ENCODE results near the gene AUTS2. TPM values are rescaled to one million over a fixed set of nuclear protein-coding genes. Genes with fewer than 3 reads are reported as not detected.

AUTS2 gene
- polyA plus RNA-seq, 1 donor = 80.7 TPM

DNA sequence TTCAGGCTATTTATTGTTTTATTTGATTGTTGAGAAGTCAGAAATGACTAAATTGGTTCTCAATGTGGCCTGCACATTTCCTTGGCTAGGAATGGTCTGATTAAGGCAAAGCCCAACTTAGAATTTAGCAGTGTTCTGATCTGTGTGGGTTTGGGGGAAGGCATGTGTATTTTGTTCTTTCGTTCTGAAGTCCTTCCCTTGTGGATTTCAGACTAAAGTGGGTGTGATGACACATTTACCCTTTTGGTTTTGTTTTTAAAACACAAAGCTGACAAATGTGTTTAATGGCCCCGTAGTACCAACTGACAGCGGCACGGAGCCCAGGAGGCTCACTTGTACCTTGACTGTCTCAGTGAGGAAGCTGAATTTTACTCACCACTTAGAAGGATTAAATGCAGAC lies 1081.4 kb downstream of the AUTS2 start:
- DNase-seq (ENCODE audit: low read depth) = no peak

DNA sequence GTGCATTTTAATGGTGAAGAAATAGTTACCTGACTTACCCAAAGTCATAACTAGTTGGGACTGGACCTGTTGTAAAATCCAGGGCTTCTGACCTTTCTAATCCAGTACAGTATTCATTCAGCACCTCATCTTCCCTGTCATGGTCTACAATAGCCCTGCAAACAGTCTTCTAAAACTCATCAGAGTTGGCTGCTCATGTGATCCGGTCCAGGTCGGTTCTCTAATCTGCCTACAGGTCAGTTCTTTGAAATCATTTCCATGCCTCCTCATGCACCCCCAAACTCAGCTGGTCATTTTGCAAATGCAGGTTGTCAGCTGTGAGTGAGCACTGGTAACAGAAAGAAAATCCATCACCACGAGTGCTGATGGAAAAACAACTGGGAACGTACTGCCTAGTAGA lies 1082.0 kb downstream of the AUTS2 start:
- no peak for DNase-seq (ENCODE audit: low read depth)

DNA sequence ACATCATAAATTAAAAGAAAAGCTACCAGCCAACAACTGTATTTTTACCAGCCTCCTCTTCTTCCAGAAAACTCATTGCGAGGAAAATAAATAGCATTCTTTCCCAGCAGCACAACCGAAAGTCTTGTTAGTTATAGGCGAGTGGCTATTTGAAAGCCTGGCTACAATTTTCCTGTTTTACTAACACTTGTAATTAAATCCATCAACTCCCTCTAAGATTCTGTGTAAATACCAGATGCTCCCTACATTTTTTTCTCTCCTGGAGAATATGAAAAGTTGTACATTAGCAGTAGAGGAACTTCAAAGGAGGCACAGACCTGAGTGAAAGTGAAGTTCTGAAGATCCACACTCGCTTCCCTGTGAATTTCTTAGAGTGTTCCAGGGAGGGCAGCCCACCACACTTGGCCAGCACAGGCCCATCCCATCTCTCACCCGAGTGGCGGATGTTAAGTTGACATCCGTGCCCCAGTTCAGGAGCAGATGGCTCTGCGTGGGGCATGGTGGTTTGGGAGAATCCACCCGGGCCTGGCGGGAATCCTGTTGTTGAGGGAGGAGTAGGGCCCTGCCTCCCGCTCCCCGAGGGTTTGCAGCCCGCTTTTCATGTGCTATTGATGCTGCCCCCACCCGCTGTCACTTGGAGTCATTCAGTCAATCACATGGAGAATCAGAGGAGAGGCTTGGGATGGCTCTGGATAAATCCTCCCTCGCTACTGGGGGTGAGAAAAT lies 1082.6 kb downstream of the AUTS2 start:
- DNase-seq (ENCODE audit: low read depth) = no peak

DNA sequence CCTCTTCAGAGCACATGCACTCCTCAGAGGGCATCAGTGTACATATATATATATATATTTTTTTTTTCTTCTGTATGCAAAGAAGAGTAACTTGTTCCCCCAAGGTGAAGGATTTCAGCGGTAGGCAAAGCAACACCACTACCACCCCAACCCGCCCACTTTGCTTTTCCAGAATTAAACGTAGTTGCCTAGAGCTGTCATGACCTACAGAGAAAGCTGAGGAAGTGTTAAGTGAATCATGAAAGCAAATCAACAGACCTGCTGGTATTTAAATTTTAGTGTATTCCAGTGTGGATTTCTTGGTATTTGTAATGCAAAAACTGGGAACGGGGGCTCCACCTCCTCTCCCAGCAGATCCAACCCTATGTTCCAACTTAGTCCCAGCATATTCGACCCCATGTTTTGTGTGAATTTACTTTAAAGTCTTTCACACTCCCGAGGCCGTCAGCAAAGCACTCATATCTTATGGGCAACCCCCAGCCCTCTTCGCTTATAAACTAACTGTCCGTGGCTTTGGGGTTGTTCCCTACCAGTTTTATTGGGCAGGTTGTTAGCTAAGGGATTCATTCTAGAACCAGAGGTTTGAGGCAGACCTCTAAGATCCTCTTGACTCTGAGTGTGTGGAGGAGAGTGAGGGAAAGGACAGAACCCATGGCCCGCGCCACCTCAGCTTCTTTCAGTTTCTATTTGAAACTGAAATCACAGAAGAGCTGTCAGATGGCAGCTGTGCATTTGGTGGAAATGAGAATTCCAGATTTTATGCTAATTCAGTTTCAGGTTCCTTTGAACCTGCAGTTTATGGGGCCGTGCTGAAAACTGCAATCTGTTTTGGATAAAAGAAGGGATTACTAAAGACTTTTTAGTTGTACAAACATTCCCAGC lies 1083.4 kb downstream of the AUTS2 start:
- no peak for DNase-seq (ENCODE audit: low read depth)

DNA sequence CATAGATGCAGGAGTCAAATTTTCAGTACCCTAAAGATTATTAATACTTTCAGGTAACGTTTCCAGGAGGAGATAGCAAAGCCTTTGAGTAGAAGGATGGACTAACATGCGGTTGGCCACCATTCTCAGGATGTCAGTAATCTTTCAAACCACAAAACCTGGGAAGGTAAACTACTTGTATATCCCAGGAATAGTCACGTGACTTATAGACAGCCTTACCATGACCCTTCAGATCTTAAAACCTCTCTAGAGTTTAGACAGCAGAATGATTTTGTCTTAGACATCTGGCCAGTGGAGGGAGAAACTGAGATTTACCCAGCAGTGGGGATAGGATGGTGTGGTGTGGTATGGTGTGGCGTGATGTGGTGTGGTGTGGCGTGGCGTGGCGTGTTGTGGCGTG lies 1085.9 kb downstream of the AUTS2 start:
- no peak for DNase-seq (ENCODE audit: low read depth)

DNA sequence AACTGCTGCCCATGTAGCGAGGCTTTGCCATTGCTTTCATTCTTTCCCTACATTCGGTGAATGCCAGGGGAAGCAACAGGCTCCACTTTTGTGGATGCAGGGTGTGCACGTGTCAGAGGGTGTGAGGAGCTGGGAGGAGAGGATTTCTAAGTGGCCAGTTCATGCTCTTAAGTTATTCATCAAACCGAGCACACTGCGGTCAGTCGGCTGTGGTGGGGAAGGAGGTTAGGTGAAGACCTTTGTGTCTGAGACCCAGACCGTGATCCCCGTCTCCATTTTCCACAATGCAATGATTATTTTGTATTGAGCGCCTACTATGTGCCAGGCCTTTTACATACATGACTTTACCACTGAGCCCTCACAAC lies 1095.0 kb downstream of the AUTS2 start:
- DNase-seq (ENCODE audit: low read depth) = no peak

DNA sequence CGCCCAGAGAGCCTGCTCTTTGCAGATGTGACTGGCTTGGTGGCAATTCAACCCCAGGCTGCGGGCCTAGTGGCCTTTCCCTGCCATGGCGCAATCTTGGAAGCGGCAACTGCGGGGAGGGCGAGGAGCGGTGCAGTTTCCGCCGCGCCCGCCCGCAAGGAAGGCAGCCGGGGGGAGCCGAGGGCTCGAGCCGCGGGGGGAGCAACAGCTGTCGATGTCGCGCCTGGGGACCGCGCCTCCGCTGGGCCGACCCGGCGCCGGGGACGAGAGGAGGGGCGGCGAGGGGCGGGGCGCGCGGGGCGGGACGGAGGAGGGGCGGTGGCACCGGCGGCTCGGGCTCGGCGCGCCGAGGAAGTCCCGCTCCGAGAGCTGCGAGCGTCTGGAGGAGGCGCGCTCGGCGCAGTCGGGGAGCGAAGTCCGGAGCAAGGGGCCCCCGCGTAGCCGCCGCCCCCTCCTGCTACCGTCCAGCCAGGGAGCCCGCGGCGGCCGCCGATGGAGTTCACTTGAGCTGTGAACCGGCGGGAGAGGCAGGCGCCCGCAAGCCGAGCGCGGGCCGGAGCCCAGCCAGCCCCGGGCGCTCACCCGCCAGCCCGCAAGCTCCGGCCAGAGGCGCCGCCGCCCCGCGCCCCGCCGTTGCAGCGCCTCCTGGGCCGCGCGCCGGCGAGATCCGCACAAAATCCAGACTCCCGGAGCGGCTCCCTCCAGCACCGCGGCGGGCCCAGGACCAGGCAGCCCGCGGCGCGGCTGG lies 1095.6 kb downstream of the AUTS2 start:
- no peak for DNase-seq (ENCODE audit: low read depth)

DNA sequence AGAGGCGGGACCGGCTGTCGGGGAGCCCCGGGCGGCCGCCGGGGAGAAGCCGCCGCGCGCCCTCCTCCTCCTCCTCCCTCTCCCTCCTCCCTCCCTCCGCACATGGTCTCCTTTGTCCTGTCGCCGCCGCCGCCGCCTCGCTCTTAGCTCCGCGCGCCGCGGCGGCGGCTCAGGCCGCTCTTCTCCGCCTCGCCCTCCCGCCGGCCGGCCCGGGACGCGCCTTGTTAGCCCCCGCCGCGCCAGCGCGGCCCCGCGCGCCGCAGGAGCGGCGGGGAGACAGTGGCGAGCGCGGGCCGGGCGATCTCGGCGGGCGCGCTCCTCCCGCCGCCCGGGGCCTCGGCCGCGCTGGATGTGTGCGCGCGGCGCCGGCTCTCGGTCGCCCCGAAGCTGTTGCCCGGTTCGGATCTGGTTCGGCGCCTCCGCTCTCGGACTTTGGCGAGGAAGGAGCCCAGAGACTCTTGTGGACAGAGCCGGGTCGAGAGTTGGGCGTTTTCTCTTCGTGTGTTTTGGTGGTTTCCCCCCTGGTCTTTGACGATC lies 1096.2 kb downstream of the AUTS2 start:
- no peak for DNase-seq (ENCODE audit: low read depth)

DNA sequence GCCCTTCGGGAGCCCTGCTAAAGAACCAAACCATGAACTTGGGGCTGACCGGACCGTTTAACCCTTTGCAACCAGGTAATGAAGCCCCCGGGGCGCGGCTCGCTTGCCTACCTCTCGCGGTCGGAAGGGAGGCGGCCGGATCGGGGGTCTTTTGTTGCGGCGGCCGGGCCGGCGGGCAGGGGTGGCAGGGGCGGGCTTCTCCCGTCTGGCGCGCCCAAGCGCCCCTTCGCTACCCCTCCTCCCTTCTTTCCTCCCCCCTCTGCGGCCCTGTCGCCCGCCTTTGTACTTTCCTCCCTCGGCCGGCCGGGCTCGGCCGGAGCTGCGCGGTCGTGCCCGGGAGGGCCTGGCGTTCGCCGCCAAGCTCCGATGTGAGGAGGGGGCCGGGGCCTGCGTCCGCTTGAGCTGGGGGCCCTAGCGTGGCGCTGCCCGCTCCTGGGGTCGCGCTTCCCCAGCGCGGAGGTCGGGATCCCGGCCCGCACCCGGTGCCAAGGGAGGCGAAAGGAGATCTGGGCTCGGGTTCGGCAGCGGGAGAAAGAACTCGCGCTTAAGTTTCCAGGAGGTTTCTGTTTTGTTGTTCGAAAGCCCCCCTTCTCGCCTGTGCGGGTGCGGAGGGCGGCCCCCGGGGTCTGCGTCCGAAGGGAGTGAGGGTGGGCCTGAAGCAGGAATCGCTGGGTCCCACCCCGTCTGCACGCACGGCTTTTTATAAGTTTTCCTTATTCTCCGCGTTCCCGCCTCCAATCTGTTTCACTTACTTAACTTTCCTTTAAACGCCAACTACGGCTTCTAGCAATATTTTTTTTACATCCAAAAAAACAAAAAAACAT lies 1096.9 kb downstream of the AUTS2 start:
- DNase-seq (ENCODE audit: low read depth) = no peak

DNA sequence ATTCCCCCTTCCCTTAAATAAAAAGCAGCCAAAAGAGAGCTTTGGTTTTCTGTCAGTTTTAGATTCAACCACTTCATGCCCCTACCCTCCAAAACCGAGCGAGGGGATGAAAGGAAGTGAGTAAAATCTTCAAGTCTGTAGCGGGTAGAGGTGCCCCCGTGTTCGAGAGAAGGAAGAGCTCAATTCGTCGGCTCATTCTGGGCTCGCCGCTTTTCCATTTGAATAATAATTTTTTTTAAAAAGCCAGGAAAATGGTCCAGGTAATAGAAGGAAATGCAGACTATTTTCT lies 1097.5 kb downstream of the AUTS2 start:
- DNase-seq (ENCODE audit: low read depth) = no peak

DNA sequence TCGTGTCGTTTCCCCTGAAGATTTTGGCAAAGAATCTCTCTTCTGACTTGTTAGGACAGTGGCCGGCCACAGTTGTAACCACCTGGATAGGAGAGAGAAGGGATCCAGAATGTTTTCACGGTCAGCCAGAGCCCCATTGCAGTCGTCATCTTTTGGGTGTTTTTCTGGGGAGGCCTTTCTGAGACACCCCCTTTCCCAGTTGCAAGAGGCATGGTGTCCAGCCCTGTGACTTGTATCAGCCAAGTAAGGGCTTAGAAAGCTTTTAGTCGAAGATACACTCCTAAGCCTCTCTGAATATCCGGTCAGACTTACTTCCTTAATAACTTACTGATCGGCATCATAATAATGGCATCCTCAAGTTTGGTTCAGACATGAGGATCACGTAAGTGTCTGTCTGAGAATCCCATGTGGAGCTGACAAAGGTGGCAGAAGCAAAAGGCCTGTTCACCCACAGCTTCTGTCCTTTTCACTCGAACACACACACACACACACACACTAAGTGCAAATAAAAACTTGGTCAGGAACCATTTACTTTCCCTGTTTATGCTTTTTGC lies 1098.0 kb downstream of the AUTS2 start:
- DNase-seq (ENCODE audit: low read depth) = no peak

DNA sequence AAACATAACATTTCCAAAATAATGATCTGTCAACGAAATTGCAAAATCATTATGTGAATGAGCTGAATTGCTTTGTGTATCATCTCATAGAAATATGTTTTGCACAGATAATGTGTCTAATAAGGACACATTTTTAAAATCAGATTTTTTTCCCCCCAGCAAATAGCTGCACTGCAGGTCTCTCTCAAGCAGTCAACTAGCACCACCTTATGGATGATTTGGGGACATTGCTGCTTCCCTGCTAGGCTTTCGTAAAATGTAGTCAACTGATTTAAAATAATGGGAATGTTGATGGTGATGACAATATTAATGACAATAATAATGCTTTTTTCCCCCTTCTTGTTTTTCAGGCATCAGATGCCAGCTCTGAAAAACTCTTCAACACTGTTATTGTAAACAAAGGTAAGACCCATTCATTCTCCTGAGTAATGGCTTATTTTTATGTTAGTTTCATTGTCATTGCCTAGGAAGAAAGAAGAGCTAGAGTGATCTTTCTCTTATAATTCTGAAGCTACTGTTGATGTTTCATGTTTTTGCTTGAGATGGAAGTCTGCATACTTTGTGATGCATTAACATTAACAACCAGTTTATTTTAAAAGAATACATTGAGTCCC lies 1100.1 kb downstream of the AUTS2 start:
- peak; percentile 59 for DNase-seq (ENCODE audit: low read depth)

DNA sequence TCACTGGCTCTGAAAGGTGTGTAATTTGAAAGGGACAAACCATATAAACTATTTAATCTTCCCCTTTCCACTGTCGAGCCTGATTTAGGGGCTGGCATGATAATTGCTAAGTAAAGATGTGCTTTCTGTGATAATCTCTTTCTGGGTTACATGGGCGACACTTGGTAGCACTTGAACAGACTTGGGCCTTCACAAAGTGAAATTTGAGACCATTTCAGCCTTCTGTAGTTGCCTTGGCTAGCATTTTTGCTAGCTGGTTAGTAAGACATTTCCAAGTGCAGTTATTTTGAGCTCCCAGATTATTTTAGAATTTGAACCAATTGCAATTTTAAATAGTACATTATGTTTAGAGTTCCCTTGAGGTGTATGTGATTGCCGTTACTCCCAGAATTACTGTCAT lies 1101.0 kb downstream of the AUTS2 start:
- no peak for DNase-seq (ENCODE audit: low read depth)

DNA sequence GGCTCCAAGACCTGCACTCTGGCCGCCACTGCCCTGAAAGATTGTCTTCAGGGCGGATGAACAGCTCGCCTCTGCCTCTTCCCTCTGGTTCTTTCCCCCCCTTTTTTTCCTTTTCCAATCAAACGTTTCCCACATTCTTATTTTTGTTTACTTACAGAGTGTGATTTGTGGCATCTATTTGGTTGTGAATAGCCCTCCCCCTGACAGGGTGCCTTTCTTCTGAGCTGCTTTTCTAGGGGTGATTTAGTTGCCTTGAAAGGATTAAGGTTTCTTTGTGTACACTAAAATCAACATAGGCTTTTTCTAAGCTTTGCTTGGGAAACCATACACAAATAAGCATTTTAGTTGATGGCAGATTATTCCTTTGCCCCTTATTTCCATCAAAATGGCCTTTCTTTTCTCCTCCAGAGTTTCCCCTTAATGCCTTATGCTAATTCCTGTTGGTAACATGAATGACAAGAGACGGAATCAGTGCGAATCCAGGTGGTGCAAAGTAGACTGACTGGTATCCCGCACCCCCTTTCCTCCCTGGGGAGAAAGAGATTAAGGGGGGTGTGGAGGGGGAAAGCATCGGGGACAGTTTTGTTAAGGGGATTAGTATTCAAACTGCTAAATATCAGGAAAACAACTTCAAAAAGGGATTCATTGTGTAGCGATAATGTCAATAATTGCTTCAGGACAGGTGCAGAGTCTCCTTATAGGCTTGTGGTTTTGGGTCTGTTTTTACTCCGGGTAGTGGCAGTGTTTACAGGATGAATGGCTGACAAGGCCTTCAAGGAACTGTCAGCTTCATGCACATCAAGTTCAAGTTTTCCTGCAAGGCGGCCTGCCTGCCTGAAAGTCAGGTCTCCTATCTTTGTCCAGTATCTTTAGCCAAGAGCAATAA lies 1102.0 kb downstream of the AUTS2 start:
- DNase-seq (ENCODE audit: low read depth) = no peak

DNA sequence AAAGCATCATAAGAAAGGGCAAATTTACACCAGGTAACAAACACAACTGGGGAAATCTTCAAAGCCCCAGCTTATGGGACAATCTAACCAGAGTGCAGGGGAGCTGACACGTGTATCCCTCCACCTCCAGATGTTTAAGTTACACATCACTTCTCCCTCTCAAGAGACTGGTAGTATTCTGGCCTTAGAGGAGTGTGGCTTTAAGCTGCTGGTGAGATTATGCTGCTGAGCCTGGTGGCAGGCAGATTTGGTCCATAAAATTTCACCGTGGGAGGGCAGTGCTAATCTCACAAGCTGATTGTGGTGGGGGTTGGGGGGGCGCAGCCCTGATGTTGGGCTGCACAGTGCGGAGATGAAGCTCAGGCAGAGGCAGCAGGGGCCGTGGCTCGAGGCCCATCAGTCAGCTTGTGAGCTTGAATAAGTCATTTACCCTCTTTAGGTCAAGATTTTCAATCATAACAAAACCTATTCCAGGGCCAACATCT lies 1102.7 kb downstream of the AUTS2 start:
- no peak for DNase-seq (ENCODE audit: low read depth)

DNA sequence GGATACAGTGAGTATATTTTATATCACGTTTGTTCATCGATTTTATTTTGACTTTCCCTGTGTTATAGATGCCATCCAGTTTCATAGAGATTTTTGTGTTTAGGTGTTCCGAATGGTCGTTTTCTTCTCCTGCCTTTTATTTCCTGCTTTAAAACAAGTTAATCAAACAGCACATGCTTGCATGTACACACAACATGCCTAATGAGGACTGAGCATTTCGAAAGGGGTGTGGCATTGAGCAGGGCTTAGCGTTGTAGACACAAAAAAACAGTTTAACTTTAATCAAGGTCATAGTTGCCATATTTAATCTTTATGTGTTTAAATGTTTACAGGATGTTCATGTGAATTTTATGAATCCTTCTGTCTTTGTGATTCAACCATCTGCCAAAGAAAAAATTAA lies 1103.2 kb downstream of the AUTS2 start:
- no peak for DNase-seq (ENCODE audit: low read depth)

DNA sequence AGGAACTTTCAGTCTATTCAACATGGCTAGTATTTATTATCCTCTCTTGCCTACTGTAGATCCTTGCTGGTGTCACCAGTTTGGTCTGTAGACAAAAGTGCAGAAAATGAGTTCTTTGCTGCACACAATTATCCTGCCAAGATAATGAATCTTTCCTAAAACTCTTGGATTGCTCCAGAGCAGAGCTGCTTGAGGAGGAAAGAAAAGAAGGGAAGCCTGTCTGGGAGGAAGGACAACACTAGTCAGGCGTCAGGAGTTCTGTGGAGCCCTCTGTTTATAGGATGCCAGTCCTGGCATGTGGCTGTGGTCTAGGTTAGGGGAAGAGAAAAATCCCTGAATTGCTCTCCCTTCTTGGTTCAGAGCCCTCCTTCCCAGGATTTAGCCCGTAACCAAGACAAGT lies 1103.7 kb downstream of the AUTS2 start:
- DNase-seq (ENCODE audit: low read depth) = no peak

DNA sequence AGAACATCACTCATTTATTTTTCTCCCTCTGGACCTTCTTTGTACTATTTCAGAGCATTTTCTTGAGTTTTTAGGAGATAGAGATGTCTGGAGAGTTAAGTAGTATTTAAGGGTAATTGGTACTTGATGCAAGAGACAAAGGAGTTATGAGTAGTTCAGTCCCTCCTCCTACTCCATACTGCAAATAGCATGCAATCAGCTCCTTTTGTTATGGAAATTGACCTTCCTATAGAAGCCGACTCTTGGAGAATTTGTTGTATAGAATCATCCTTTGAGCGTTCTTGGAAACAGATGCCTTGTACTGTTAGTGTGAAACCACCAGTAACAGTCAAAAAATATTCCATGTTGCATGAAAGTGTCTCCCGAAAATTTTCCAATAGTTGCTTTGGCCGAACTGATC lies 1105.5 kb downstream of the AUTS2 start:
- DNase-seq (ENCODE audit: low read depth) = no peak

DNA sequence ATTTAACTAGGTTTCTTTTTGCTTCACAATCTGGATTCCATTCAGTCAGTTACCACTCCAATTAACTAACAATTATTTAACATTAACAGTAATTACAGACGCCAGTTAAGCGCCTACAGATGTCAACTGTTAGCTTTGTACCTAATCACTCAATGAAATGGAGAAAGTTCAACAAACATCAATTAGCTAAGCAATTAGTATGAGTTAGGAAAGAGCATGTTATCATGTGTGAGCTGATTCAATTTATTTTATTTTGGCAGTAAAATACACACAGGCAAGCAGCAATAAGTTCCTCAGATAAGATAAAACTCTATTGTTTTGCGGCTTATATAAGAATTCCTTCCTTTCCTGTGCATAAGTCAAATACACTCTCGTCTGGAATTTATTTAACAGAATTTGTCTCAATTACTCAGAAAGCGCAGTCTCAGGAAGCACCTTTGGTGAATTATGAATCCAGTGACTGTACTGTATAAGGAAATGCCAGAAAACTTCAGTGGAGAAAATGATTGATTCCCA lies 1106.6 kb downstream of the AUTS2 start:
- no peak for DNase-seq (ENCODE audit: low read depth)

All from forelimb muscle (tissue), 1 donor.